Measurements from ENCODE around the gene SLC6A12. TPM values are rescaled to one million over a fixed set of nuclear protein-coding genes. Genes with fewer than 3 reads are reported as not detected.

Gene SLC6A12
- total RNA-seq, 4 donors from 2014 or later = 0.13 TPM; not detected in 3

- Histone ChIP-seq H3K4me3 (peak overlapping the region in 3 of 4 donors; percentile 11 to 26 (median 22)), H3K9me3 (no peaks in the 10 kb centered on the region), H3K27me3 (no peaks in the 10 kb centered on the region), H3K27ac (peak overlapping the region; percentile 53 to 73 (median 59)), H3K4me1 (peaks cover 14 to 32% of the 10 kb centered on the region in 2 donors), H3K36me3 (no peaks in the 10 kb centered on the region)
- ATAC-seq (peak; percentile 65 to 84), DNase-seq (peak in 1 of 2 donors; percentile 55)
- in situ Hi-C loops (cut with MboI; ENCODE audit: low sequenced_read_pairs in 4 of 4) (no loop called here), intact Hi-C loops (cut with DNase I; ENCODE audit: low total_unique reads) (no loop called here)
- TF ChIP-seq POLR2A (IDR thresholded peaks at IDR 0.05) = no peak
- TF ChIP-seq CTCF (IDR thresholded peaks at IDR 0.05 in 4 of 5, conservative IDR thresholded peaks at IDR 0.05 in 1 of 5) = no peak
Observed at GRCh38 chr12:233615-233968, 19.6 kb upstream of the SLC6A12 start.

GRCh38 chr12:232731-233614 is 19.0 kb upstream of the SLC6A12 start:
- H3K27ac ChIP-seq = peak overlapping the region; percentile 53 to 73 (median 59)
- H3K9me3 ChIP-seq = no peaks in the 10 kb centered on the region
- H3K4me3 ChIP-seq = peak overlapping the region in 3 of 4 donors; percentile 11 to 26 (median 22)
- ATAC-seq (peak; percentile 50 to 75), DNase-seq (no peak)
- no peak for TF ChIP-seq POLR2A (IDR thresholded peaks at IDR 0.05)
- in situ Hi-C loops (cut with MboI; ENCODE audit: low sequenced_read_pairs in 4 of 4) (no loop called here), intact Hi-C loops (cut with DNase I; ENCODE audit: low total_unique reads) (no loop called here)
- no peaks in the 10 kb centered on the region for H3K36me3 ChIP-seq
- H3K27me3 ChIP-seq = no peaks in the 10 kb centered on the region
- peaks cover 14 to 32% of the 10 kb centered on the region in 2 donors for H3K4me1 ChIP-seq

GRCh38 chr12:230925-231671 is 17.1 kb upstream of the SLC6A12 start:
- no peaks in the 10 kb centered on the region for H3K9me3 ChIP-seq
- H3K27me3 ChIP-seq = no peaks in the 10 kb centered on the region
- no peak for ATAC-seq
- no peaks in the 10 kb centered on the region for H3K36me3 ChIP-seq
- DNase-seq = no peak
- H3K4me1 ChIP-seq = peaks cover 14 to 32% of the 10 kb centered on the region in 2 donors
- no peak overlapping the region for H3K4me3 ChIP-seq
- in situ Hi-C loops (cut with MboI; ENCODE audit: low sequenced_read_pairs in 4 of 4) (no loop called here), intact Hi-C loops (cut with DNase I; ENCODE audit: low total_unique reads) (no loop called here)
- H3K27ac ChIP-seq = no peak overlapping the region
- TF ChIP-seq POLR2A (IDR thresholded peaks at IDR 0.05) (no peak), CTCF (IDR thresholded peaks at IDR 0.05 in 4 of 5, conservative IDR thresholded peaks at IDR 0.05 in 1 of 5) (no peak)

- Histone ChIP-seq H3K36me3 (no peaks in the 10 kb centered on the region), H3K4me1 (peaks cover 14 to 32% of the 10 kb centered on the region in 2 donors), H3K27me3 (no peaks in the 10 kb centered on the region), H3K9me3 (no peaks in the 10 kb centered on the region), H3K4me3 (no peak overlapping the region), H3K27ac (no peak overlapping the region)
- ATAC-seq (no peak), DNase-seq (no peak)
- in situ Hi-C loops (cut with MboI; ENCODE audit: low sequenced_read_pairs in 4 of 4) (no loop called here), intact Hi-C loops (cut with DNase I; ENCODE audit: low total_unique reads) (no loop called here)
- TF ChIP-seq CTCF (IDR thresholded peaks at IDR 0.05 in 4 of 5, conservative IDR thresholded peaks at IDR 0.05 in 1 of 5) (no peak), POLR2A (IDR thresholded peaks at IDR 0.05) (no peak)
Observed at GRCh38 chr12:229441-230191, 15.7 kb upstream of the SLC6A12 start.

Measured in gastrocnemius medialis (tissue), 4 donors.